ENCODE results near the gene TULP4.
"Not testable (repeated sequence)": the region's sequence is repeated elsewhere in the genome, so short reads cannot be mapped to it uniquely, and the experiment has no call there.

Gene TULP4
- total RNA-seq = 28.0 to 125 (median 67.6) reads per million in 18 experiments

GRCh38 chr6:158312165-158312564 is at the start of gene TULP4:
TSS of gene TULP4 (plus strand) at chr6:158312465. CDS start at chr6:158314017, 1,552 bp downstream.
- DNase-seq = no peak

DNA sequence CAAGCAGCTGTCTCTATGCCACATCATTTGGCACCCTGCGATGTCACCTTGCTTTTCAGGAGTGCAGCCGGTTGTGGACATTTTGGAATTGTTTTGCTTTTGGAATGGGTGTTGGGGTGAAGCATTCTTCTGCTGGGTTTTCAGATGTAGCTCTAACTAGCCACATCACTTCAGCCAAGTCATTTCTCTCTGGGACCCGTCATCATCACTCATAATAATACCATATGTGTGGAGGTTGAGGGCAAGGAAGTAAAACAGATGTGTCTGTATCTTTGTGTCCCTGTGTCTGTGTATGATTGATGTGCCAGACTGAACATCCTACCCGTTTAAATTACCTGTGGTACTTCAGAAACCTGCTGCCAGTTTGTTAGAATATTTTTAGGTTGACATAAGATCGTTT is 49.5 kb upstream of the TULP4 start:
- DNase-seq = no peak

- DNase-seq = no peak
Observed at GRCh38 chr6:158264180-158264579, 48.1 kb upstream of the TULP4 start.

DNA sequence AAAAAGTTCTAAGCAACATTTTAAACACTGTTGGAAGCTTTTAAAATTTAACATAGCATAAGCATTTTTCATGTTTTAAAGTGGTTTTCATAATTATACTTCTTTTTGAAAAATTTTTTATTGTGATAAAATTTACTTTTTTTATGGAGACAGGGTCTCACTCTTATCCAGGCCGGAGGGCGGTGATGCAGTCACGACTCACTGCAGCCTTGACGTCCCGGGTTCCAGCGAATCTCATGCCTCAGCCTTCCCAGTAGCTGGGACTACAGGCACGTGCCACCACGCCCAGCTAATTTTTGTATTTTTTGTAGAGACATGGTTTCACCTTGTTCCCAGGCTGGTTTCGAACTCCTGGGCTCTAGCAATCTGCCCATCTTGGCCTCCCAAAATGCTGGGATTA is 46.1 kb upstream of the TULP4 start:
- no peak for DNase-seq

DNA sequence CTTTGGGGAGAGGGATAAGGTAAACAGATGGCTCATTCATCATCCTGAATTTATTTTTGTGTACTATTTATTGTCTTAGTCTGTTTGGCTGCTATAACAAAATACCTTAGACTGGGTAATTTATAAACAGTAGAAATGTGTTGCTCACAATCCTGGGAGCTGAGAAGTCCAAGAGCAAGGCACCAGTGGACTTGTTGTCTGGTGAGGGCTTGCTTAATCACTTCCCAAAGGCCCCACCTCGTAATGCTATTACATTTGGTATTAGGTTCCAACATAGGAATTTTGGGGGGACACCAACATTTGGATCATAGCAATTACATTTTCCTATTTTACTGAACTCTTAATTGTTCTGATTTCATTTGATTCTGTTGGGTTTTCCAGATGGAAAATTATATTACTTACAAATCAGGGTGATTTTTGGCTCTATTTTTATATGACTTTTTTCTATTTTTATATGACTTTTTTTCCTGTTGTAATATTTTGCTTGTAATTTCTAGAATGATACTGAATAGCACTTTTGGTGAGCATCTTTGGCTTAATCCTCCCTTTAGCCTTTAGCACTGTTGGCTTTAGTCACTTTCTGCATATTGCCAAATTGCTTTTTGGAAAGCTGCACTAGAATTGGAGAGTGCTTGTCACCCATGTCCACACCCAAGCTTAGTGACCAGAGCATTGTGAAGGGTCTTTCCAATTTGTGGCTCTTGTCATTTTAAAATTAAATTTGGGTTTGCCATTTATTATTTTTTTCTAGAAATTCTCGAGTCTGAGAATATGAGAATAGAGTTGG is 43.7 kb upstream of the TULP4 start:
- DNase-seq = no peak

DNA sequence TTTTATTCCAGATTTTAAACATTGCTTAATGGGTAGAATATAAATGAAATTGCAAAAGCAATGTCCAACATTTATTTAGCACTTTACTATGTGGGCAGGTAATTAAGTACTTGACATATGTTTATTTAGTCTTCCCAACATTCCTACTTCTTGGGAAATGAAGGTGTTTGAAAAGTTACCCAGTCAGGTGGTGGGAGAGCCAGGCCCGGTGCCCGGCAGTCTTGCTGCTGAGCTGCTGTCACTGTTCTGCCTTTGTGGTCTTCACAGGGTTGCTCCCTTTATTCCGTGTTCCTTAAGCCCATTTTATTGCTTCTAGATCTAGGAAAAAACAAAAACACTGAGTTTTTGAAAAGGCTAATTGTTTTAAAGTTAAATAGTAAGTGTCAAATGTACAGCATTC is 42.6 kb upstream of the TULP4 start:
- no peak for DNase-seq

DNA sequence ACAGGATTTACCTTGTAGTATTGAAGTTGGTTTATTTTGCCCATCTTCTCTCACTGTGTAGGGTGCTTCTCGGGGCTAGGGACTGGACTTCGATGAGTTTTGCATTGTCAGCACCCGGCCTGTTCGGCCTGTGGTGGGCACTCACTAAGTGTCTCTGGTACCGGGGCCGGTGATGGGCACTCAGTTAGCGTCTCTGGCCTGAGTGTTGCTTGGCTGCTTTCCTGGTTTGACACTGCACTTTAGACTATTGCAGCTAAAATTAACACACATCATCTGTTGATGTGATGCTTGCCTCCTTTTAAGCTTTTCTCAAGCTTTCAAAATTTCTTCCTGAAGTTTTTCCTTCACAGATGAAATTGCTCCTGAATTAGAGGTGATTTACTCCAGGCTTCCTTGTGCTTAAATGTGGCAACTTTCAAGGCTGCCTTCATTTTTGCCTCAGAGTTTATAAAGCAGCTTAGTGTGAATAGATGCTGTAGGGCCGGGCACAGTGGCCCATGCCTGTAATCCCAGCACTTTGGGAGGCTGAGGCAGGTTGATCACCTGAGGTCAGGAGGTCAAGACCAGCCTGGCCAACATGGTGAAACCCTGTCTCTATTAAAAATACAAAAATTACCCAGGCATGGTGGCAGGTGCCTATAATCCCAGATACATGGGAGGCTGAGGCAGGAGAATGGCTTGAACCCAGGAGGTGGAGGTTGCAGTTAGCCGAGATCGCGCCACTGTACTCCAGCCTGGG is 41.7 kb upstream of the TULP4 start:
- no peak for DNase-seq

DNA sequence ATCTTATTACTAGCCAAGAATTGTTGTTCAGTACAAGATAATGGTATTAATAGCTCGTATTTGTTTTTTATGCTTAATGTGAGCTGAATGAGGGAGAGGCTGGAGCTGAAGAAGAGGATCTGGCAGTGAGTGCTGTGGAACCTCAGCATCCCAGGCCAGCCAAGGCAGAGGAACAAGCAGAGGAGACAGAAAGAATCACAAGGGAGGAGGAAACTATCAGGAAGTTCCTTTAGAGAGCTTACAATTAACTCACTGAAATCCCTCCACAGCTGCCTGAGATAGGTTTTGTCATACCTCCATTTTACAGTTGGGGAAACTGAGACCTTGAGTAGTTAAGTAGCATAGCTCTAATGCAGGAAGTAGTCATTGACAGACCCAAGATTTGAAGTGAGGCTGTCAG is 39.9 kb upstream of the TULP4 start:
- DNase-seq = peak in 1 of 2 donors; percentile 12

GRCh38 chr6:158278004-158278403 is 34.3 kb upstream of the TULP4 start:
- no peak for DNase-seq

DNA sequence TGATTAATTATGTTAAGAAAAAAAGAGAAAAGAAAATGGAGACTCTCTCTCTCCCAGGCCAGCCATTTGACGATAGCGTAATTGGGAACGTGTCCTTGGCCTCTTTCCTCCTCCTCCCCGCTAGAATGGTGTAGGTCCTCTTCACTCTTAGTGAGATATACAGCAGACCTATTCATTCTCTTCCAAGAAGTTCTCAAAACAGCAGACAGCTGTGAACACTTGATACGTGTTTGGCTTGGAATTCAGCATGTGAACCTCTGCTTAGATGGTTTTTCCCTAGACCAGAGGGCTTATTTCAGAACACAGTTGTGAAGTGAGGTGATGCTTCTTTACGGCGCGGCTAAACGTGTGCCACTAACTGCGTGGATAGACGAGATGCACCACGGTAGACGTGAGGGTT is 32.6 kb upstream of the TULP4 start:
- DNase-seq = no peak

DNA sequence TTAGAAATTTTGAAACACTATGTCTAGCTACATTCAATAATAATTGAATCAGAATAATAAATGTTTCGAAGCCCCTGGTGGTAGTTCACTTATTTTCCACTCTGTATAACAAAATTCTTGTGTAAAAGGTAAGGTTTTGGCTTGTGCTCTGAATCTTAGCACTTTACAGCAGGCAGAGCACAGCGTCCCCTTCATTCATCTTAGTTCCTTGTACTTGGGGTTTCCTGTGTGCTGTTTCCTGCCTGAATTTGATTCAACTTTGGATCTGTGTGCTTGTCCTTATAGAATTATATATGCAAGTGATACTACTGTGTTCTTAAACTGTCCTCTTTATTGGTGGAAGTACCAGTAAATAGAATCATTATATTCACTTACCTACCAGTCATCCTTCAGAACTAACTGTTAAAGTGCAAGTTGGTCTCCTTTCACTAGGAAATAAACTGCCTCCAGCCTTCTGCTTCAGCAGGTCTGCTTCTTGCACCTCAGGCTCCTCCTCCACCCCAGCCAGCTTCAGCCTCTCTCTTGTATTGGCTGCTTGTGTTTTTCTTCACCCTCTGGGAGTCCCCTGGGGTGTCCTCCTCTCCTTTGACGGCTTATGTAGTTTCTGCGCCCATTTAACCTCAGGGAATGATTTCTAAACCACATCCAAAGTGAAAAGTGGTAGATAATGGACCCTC is 28.8 kb upstream of the TULP4 start:
- DNase-seq = no peak

- DNase-seq = no peak
Observed at GRCh38 chr6:158284007-158284875, 28.0 kb upstream of the TULP4 start.

DNA sequence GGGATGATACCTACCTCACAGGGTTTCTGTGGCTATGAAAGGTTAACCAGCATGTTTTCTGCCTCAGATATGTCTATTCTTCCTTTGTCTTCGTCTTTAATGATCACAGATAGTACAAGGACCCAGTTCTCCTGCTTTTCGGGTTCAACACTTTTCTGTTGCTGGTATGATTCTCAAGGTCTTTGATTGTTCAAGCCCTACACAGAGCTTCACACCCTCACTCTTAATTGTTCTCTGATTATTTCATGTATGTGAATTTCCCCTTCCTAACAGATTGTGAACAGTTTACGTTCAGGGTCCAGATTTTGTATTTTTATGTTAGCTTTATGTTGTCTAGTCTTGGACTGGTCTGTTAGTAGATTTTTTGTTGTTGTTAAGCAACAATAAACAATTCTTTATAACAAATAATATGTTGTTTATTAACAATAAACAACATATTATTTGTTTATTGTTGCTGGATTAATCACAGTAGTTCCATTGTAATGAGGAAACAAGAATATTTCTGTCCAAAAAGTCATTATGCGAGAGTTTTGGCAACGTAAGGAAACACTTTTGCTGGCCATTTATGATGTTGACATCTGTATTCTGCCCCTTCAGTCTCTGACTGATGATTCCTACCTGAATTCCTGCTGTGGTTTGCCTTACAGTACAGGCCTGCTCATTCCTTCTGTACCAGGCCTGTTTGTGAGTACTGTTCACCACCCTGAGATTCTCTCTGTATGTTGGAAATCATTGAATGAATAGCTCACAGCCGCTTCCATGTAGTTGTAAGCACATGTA is 27.2 kb upstream of the TULP4 start:
- DNase-seq = no peak

DNA sequence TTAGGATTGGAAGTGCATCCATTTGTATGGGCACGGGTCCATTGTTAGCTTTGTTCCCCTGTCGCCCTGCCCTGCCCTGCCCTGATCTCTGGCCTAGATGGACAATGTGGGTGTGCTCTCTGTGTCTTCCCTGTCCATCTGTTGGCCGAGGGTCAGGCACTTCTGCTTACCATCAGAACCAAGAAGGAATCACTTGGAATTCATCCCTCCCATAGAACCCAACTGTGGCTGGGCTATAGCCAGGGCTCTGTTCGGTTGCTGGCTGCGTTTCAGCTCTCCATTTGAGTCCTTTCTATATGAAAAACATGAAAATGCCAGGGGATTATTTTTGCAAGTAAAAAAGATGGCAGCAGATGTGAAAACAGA is 26.6 kb upstream of the TULP4 start:
- no peak for DNase-seq

DNA sequence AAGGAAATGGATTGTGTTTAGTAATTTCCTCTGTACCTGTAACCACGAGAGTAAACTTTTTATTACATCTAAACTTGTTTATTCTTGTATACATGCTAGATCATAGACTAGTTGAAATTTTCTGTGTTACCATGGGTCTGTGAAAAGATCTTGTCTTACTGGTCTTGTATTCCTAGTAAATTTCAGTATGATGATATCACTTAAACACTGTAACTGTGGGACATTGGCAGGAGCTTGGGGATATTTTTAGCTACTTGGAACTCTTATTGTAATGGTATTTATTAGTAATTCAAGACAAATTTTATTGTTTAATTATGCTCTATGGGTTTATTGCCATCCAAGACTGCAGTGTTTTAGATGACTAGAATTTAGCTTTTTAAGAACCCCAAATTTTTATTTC is 25.9 kb upstream of the TULP4 start:
- DNase-seq = no peak

- no peak for DNase-seq
Observed at GRCh38 chr6:158287047-158287446, 25.2 kb upstream of the TULP4 start.

GRCh38 chr6:158290040-158290439 is 22.2 kb upstream of the TULP4 start:
- no peak for DNase-seq

DNA sequence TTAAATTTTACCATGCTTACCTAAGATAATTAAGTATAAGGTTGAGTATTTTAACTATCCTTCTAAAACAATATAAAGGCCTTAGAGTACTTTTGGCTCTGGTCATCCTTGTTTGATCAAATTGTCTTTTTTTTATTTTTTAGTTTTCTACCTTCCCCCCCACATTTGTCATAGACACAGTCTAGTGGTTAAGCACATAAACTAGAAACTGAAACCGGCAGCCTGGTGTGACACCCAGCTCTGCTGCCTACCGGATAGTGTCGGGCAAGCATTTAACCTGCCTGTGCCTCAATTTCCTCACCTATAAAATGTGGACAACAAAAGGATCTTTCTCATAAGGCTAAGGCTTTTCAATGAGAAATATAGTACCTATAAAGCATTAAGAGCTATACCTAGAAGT is 21.6 kb upstream of the TULP4 start:
- DNase-seq = no peak

DNA sequence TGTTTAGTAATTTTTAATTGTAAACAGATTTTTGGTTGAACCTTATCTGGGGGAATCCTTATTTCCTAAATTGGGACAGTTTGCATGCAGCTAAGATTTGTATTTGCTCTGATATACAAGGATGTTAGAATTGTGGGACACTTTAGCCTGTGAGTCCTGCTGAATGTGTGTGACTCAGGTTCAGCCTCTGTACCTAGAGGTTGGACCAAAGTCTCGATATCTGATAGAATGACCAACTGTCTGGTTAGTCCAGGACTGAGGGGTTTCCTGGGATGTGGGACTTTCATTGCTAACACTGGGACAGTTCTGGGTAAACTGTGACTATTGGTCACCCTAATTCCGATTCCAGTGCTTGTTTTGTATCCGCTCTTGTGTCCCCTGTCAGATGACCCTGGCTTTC is 20.2 kb upstream of the TULP4 start:
- DNase-seq = no peak

- DNase-seq = no peak
Observed at GRCh38 chr6:158293122-158293521, 19.1 kb upstream of the TULP4 start.

GRCh38 chr6:158295976-158296853 is 16.1 kb upstream of the TULP4 start:
- DNase-seq = not testable (repeated sequence)
